Activated CD4-positive, alpha-beta memory T cell treated with anti-CD3 and anti-CD28 coated beads for 36 hours (primary cell): ENCODE measurements around the gene FOXN3. TPM values are rescaled to one million over a fixed set of nuclear protein-coding genes. Genes with fewer than 3 reads are reported as not detected.
"Not testable (repeated sequence)": the region's sequence is repeated elsewhere in the genome, so short reads cannot be mapped to it uniquely, and the experiment has no call there.

Experiments
- CTCF ChIA-PET: fragments of 350-600 bp; sonication (Branson Sonifier 250); formaldehyde crosslinking; loops from one replicate; lab custom pipeline; 2021; ENCODE audit warnings: antibody characterized with exemption, inconsistent platforms; lab: Charles Lee
- POLR2A ChIA-PET: fragments of 350-600 bp; sonication (Branson Sonifier 250); formaldehyde crosslinking; loops from one replicate; lab custom pipeline; 2021; ENCODE audit warnings: antibody characterized with exemption; lab: Charles Lee
- DNase-seq: peaks from one replicate; pipeline ENCODE4 v3.0.0-alpha.2; 2020
- H3K27ac Mint-ChIP-seq: one replicate; pipeline ENCODE4 v1.8.0; 2021; ENCODE audit warnings: mixed read lengths
- H3K27me3 Mint-ChIP-seq: one replicate; pipeline ENCODE4 v1.8.0; 2021; ENCODE audit warnings: mixed read lengths
- H3K36me3 Mint-ChIP-seq: one replicate; pipeline ENCODE4 v1.8.0; 2021; ENCODE audit warnings: mixed read lengths
- H3K4me1 Mint-ChIP-seq: one replicate; pipeline ENCODE4 v1.8.0; 2021; ENCODE audit warnings: low read depth, mixed read lengths
- H3K4me3 Mint-ChIP-seq: one replicate; pipeline ENCODE4 v1.8.0; 2021; ENCODE audit warnings: mild to moderate bottlenecking, mixed read lengths
- H3K9me3 Mint-ChIP-seq: one replicate; pipeline ENCODE4 v1.8.0; 2021; ENCODE audit warnings: mixed read lengths
- intact Hi-C: fragments of 100-400 bp; cut with micrococcal nuclease; formaldehyde crosslinking; loops from one replicate; pipeline ENCODE4 v1.15.1; 2023
- total RNA-seq, 2 experiments: library from RNA; stranded (reverse); gene quantifications; one replicate each; pipeline ENCODE4 v1.2.3, GENCODE V29; 2021

Gene FOXN3
- total RNA-seq, 2 experiments from 2014 or later: 59.1 to 63.5 TPM

DNA sequence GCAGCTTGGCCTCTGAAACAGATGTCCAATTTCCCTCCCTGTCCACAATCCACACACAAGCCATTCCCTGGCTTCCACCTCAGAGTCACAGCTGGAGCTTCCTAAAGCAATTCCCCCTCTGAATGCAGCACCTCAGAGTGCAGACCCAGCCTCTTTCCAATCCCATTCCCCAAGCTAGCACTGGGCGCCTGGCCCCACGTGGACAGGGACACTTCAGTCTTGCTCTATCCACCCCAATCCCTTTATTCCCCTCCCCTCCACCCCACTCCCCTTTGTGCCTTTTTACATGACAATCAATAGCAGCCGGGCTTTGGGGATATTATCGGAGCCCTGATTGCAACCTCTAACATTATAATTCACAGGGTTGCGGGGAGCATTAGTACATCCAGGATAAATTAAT lies 300.0 kb downstream of the FOXN3 start:
- DNase-seq: no peak
- no peak overlapping the region for H3K27ac Mint-ChIP-seq
- intact Hi-C loops: no loop called here
- ChIA-PET POLR2A (no interaction called here), CTCF (interaction anchor here (1.1 kb wide), 1 partner anchor 75 kb away, joined by 3 read pairs; no protein-coding TSS in a partner anchor)
- no peak overlapping the region for H3K4me3 Mint-ChIP-seq
- no peaks in the 10 kb centered on the region for H3K4me1 Mint-ChIP-seq
- no peaks in the 10 kb centered on the region for H3K36me3 Mint-ChIP-seq
- peaks cover 8% of the 10 kb centered on the region for H3K27me3 Mint-ChIP-seq
- H3K9me3 Mint-ChIP-seq: peaks cover 12% of the 10 kb centered on the region

DNA sequence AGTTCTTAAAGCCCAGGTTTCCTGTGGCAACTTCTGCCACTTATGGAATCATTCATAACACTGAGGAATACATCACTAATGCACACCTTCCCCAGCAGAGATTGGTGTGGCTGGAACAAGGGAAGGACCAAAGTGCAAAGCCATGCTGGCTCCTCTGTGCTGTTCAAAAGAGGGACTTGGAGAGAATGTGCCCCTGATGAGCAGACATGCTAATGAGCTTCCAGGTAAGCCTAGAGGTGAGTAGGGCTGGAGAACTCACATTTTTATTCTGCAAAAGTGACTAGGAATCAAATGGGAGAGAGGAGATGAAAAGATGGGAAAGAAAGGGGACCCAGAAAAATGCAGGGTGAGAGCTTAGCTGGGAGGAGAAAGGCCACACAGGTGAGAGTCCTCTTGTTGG lies 302.9 kb downstream of the FOXN3 start:
- H3K27ac Mint-ChIP-seq: no peak overlapping the region
- CTCF ChIA-PET: no interaction called here
- peaks cover 10% of the 10 kb centered on the region for H3K27me3 Mint-ChIP-seq
- intact Hi-C loops: no loop called here
- H3K9me3 Mint-ChIP-seq: peaks cover 4% of the 10 kb centered on the region
- H3K36me3 Mint-ChIP-seq: no peaks in the 10 kb centered on the region
- POLR2A ChIA-PET: no interaction called here
- DNase-seq: no peak
- H3K4me1 Mint-ChIP-seq: no peaks in the 10 kb centered on the region
- H3K4me3 Mint-ChIP-seq: no peak overlapping the region

GRCh38 chr14:89112720-89113119 lies 304.3 kb downstream of the FOXN3 start:
- H3K4me1 Mint-ChIP-seq: no peaks in the 10 kb centered on the region

DNA sequence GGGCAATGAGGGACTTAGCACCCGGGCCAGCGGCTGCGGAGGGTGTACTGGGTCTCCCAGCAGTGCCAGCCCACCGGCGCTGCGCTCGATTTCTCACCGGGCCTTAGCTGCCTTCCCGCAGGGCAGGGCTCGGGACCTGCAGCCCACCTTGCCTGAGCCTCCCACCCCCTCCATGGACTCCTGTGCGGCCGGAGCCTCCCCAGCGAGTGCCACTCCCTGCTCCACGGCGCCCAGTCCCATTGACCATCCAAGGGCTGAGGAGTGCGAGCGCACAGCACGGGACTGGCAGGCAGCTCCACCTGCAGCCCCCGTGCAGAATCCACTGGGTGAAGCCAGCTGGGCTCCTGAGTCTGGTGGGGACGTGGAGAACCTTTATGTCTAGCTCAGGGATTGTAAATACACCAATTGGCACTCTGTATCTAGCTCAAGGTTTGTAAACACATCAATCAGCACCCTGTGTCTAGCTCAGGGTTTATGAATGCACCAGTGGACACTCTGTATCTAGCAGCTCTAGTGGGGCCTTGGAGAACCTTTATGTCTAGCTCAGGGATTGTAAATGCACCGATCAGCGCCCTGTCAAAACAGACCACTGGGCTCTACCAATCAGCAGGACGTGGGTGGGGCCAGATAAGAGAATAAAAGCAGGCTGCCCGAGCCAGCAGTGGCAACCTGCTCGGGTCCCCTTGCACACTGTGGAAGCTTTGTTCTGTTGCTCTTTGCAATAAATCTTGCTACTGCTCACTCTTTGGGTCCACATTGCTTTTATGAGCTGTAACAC lies 305.1 kb downstream of the FOXN3 start:
- H3K27me3 Mint-ChIP-seq, POLR2A ChIA-PET, H3K36me3 Mint-ChIP-seq, H3K4me3 Mint-ChIP-seq, DNase-seq, H3K9me3 Mint-ChIP-seq, H3K4me1 Mint-ChIP-seq, CTCF ChIA-PET, intact Hi-C loops, H3K27ac Mint-ChIP-seq: not testable (repeated sequence)

More at GRCh38 chr14:89112720-89113119, 304.3 kb downstream of the FOXN3 start:
- DNase-seq: no peak
- ChIA-PET CTCF (no interaction called here), POLR2A (no interaction called here)
- peaks cover 8% of the 10 kb centered on the region for H3K27me3 Mint-ChIP-seq
- H3K4me3 Mint-ChIP-seq: no peak overlapping the region
- intact Hi-C loops: no loop called here
- no peaks in the 10 kb centered on the region for H3K36me3 Mint-ChIP-seq
- no peak overlapping the region for H3K27ac Mint-ChIP-seq
- H3K9me3 Mint-ChIP-seq: no peaks in the 10 kb centered on the region

- H3K9me3 Mint-ChIP-seq, CTCF ChIA-PET, intact Hi-C loops, H3K4me3 Mint-ChIP-seq, H3K27me3 Mint-ChIP-seq, POLR2A ChIA-PET, H3K4me1 Mint-ChIP-seq, H3K27ac Mint-ChIP-seq, H3K36me3 Mint-ChIP-seq, DNase-seq: not testable (repeated sequence)
Observed at GRCh38 chr14:89111232-89111631, 305.8 kb downstream of the FOXN3 start.

DNA sequence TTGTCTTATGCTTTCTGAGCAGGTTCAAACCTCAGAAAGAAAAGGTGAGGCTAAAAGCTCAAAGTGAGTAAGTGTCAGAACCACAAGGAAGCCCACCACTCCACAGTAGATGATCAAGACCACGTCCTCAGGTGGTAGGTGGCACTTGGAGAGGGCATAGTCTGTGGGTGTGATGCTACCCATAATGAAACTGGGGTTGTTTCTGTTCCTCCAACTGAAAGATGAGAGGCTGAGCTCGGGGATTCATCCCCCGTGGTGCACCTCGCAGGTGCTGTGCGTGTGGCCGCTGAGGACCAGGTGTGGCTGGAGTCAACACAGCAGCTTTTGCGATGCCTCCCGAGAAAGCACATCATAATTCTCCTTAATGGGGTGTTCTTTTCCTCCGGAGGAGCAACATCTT lies 306.9 kb downstream of the FOXN3 start:
- DNase-seq: no peak
- no peaks in the 10 kb centered on the region for H3K9me3 Mint-ChIP-seq
- no peaks in the 10 kb centered on the region for H3K4me1 Mint-ChIP-seq
- H3K27me3 Mint-ChIP-seq: peaks cover 7% of the 10 kb centered on the region
- POLR2A ChIA-PET: no interaction called here
- no peak overlapping the region for H3K27ac Mint-ChIP-seq
- intact Hi-C loops: no loop called here
- no peaks in the 10 kb centered on the region for H3K36me3 Mint-ChIP-seq
- H3K4me3 Mint-ChIP-seq: no peak overlapping the region
- CTCF ChIA-PET: no interaction called here

- H3K4me3 Mint-ChIP-seq: no peak overlapping the region
- no peaks in the 10 kb centered on the region for H3K36me3 Mint-ChIP-seq
- ChIA-PET POLR2A (no interaction called here), CTCF (no interaction called here)
- H3K4me1 Mint-ChIP-seq: no peaks in the 10 kb centered on the region
- intact Hi-C loops: no loop called here
- H3K9me3 Mint-ChIP-seq: no peaks in the 10 kb centered on the region
- H3K27ac Mint-ChIP-seq: no peak overlapping the region
- DNase-seq: no peak
- peaks cover 14% of the 10 kb centered on the region for H3K27me3 Mint-ChIP-seq
Observed at GRCh38 chr14:89108608-89109007, 308.4 kb downstream of the FOXN3 start.

- H3K4me3 Mint-ChIP-seq: no peak overlapping the region
- no peak overlapping the region for H3K27ac Mint-ChIP-seq
- CTCF ChIA-PET: no interaction called here
- intact Hi-C loops: no loop called here
- H3K27me3 Mint-ChIP-seq: peaks cover 15% of the 10 kb centered on the region
- H3K4me1 Mint-ChIP-seq: no peaks in the 10 kb centered on the region
- DNase-seq: no peak
- POLR2A ChIA-PET: no interaction called here
- H3K36me3 Mint-ChIP-seq: no peaks in the 10 kb centered on the region
- H3K9me3 Mint-ChIP-seq: no peaks in the 10 kb centered on the region
Observed at GRCh38 chr14:89107626-89108025, 309.4 kb downstream of the FOXN3 start.
